GM10248 (cell line): ENCODE measurements around the gene ZNF764.

ENCODE experiments used
- CTCF ChIA-PET: fragments of 300-600 bp; sonication (Branson Sonifier 250); formaldehyde crosslinking; extraction: SDS; loops from one replicate; lab custom pipeline; 2021; ENCODE audit warnings: antibody characterized with exemption; lab: Yijun Ruan, JAX
- POLR2A ChIA-PET: fragments of 350-650 bp; sonication (Branson Sonifier 250); formaldehyde crosslinking; extraction: SDS; loops from one replicate; lab custom pipeline; 2020; ENCODE audit warnings: antibody characterized with exemption; lab: Yijun Ruan, JAX
- DNase-seq: peaks from one replicate; pipeline ENCODE4 v3.0.0; 2012; ENCODE audit errors: extremely low spot score
- TF ChIP-seq, protein P1 (sequence below): IDR thresholded peaks from 2 replicates; pipeline ENCODE4 v1.5.1; 2012; ENCODE audit warnings: mild to moderate bottlenecking, low read depth; ENCODE audit errors: extremely low read depth, missing control alignments, control extremely low read depth

Gene ZNF764

DNA sequence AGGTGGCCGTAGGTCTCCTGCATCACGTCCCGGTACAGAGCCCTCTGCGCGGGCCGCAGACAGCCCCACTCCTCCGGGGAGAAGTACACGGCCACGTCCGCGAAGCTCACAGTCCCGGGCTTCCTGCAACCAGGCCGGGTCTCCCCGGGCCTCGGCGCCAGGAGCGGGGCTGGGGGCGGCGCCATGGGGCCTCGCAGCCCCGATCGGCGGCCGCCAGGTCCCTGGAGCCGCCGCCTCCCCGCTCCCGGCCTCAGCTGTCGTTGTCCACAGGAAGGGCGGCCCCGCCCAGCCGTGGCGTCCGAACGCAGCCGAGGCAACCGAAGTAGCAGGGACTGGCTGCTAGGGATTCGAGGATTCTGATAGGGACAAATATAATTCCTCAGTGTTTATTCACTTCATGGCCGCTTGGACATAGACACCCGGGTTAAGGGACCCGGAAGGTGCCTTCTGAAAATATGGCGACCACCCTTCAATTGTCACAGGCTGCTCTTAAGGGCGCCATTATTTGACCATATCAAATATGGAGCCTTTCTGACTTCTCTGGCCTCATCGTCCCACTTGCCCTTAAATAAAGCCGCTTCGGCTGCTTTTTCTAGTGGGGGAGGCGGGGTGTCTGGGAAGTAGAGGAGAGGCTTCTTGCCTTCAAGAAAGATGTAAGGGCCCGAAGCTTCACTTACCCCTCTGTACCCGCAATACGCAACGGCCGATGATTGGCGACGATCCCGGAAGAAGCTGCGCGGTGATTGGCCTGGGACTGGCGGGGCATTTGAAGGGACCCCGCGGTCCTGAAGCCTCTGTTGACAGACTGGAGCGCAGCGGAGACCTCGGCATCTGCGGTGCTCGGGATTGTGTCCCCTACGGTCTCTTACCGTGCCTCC lies 13.5 kb upstream of the ZNF764 start, which contains the start of gene ZNF688:
Gene ZNF688, minus strand, starts transcription at position 270 of the 878 bp plus-strand sequence. Its CDS starts 85 bp downstream, at position 185.
- ChIA-PET POLR2A (interaction anchor here (0.6 to 1.5 kb wide), 3 partner anchors 13 to 47 kb away, joined by 3 to 4 read pairs (median 3); partner anchors contain the start of gene ZNF764), CTCF (interaction anchor here (0.8 to 1.7 kb wide), 13 partner anchors 10 to 142 kb away, joined by 3 to 7 read pairs (median 4); partner anchors contain the start of genes DCTPP1, ZNF764 and ZNF785)
- TF ChIP-seq, protein P1, sequence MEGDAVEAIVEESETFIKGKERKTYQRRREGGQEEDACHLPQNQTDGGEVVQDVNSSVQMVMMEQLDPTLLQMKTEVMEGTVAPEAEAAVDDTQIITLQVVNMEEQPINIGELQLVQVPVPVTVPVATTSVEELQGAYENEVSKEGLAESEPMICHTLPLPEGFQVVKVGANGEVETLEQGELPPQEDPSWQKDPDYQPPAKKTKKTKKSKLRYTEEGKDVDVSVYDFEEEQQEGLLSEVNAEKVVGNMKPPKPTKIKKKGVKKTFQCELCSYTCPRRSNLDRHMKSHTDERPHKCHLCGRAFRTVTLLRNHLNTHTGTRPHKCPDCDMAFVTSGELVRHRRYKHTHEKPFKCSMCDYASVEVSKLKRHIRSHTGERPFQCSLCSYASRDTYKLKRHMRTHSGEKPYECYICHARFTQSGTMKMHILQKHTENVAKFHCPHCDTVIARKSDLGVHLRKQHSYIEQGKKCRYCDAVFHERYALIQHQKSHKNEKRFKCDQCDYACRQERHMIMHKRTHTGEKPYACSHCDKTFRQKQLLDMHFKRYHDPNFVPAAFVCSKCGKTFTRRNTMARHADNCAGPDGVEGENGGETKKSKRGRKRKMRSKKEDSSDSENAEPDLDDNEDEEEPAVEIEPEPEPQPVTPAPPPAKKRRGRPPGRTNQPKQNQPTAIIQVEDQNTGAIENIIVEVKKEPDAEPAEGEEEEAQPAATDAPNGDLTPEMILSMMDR, result no peak
- DNase-seq, result peak; percentile 93

DNA sequence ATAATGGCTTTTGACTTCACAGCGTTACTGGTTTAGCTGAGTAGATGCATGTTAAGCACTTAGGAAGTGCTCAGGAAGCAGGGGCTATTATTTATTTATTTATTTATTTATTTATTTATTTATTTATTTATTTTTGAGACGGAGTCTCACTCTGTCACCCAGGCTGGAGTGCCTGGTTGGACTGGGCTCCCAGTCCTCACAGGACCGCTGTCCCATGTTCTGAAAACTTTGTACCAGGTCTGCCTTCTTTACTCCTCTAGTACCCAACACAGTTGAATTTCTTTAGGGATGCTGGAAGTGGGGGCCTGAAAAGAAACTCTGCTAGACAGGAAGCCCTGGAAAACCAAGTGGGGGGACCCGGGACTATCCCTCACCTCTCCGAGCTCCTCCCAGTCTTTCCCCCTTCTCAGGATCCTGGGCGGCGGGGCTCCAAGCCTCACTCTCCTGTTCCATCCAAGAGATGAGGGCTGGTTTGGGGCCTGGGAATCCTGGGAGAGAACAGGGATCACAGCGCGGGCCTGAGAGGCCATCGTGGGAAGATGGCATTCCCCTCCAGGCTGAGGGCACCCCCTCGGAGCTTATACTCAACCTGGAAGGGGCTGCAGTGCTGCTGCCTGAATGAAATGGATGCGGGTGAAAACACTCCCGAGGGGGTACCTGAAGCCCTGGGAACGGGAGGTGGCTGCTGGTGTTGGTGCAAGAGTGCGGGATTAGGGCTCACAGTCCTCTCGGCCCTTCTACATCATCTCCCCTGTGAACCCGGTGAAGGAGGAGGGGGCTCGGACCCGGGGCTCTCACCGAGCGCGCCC lies 12.7 kb upstream of the ZNF764 start:
- ChIA-PET POLR2A (interaction anchor here (0.9 to 1.5 kb wide), 3 partner anchors 12 to 141 kb away, joined by 3 to 4 read pairs (median 3); partner anchors contain the start of genes DCTPP1 and ZNF764), CTCF (interaction anchor here (0.8 to 1.7 kb wide), 8 partner anchors 12 to 141 kb away, joined by 3 to 7 read pairs (median 4); partner anchors contain the start of genes DCTPP1, ZNF747 and ZNF785)
- TF ChIP-seq, protein P1, result no peak
- DNase-seq, result no peak

DNA sequence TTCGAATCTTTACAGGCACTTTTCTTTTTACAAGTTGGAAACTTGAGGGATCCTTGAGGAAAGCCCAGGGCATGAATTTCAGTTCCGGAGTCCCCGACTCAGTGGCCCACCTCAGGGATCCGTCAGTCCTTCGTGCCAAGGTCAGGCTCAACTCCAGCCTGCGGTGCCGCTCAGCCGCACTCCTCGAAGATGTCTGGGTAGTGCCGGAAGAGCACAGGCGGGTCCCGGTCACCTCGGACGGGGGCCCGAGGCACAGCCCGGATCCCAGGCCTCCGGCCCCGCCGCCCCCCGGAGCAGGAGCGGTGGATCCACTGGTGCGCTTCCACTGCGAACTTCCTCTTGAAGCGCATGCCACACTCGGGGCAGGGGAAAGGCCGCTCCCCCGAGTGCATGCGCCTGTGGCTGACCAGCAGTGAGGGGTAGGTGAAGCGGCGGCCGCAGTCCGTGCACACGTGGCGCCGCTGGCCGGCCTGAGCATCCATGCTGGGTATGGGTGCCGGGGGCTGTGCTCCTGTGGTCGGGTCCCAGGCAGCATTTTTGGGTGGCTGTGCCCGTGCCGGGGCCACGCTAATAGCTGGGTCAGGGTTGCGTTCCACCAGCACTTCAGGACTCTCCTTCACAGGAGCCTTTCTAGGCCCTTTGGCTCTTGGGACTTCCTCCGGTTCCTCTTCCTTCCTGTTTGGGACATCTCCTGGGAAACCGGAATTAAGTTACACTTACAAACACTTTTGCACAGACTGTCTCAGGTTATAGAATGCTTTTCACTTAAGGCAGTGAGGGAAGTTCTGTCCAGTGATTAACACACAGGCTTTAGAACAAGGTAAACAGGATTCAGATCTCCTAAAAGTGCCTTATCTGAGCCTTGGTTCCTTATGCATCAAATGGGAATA lies 11.8 kb upstream of the ZNF764 start:
- POLR2A ChIA-PET, result interaction anchor here (0.9 kb wide), 1 partner anchor 140 kb away, joined by 3 read pairs; the partner anchor contains the start of gene DCTPP1
- no peak for DNase-seq
- CTCF ChIA-PET, result interaction anchor here (0.8 to 1.7 kb wide), 3 partner anchors 11 to 140 kb away, joined by 3 to 7 read pairs (median 4); partner anchors contain the start of genes DCTPP1 and ZNF747
- TF ChIP-seq, protein P1, result no peak

DNA sequence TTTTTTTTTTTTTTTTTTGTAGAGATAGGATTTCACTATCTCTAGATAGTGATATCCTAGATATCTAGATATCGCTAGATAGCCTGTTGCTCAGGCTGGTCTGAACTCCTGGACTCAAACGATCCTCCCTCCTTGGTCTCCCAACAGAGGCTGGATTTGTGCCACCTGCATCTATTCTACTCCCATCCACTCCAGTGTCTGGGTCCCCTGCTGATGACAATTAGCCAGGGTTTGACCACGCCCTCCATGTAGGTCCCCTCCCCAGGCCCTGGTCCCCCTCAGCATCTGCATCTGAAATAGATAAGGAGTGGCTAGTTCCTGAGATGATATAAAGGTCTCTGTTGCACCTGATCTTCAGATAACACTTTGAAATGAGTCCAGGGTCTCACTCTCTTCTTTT lies 11.1 kb upstream of the ZNF764 start:
- CTCF ChIA-PET, result interaction anchor here (1.1 to 4.5 kb wide), 5 partner anchors 11 to 139 kb away, joined by 3 to 17 read pairs (median 5); partner anchors contain the start of genes DCTPP1 and ZNF764
- no peak for DNase-seq
- TF ChIP-seq, protein P1, result no peak
- POLR2A ChIA-PET, result interaction anchor here (0.7 kb wide), 1 partner anchor 18 kb away, joined by 3 read pairs; no protein-coding TSS in a partner anchor

DNA sequence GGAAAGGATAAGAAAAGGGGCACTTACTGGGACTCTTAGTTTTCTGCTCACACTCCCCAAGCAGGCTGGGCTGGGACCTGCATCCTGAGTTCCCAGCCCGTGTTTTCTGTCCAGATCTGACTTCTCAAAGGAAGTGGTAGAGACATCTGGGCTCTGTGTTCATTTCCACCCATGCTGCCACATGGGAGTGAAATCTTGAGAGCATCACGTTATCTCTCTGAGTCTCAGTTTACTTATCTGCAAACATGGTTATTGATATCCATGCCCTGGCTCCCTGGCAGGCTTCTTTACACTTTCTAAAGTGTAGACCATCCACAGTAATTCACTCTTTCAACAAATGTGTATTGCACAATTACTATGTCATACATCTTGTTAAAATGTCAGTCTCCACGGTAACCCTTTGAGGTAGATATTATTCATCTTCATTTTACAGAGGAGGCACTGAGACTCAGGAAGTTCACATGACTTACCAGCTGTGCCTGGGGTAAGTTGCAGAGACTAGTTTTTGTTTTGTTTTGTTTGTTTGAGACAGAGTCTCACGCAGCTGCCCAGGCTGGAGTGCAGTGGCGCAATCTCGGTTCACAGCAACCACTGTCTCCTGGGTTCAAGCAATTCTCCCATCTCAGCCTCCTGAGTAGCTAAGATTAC lies 9.9 kb upstream of the ZNF764 start:
- ChIA-PET CTCF (interaction anchor here (0.7 to 4.5 kb wide), 10 partner anchors 10 to 382 kb away, joined by 3 to 17 read pairs (median 4); partner anchors contain the start of genes DCTPP1 and ZNF764), POLR2A (interaction anchor here (0.7 to 1.4 kb wide), 2 partner anchors 10 to 89 kb away, joined by 3 to 4 read pairs; partner anchors contain the start of gene ZNF764)
- TF ChIP-seq, protein P1, result no peak
- DNase-seq, result peak; percentile 62
